ENCODE results near the gene PXMP4. TPM values are rescaled to one million over a fixed set of nuclear protein-coding genes. Genes with fewer than 3 reads are reported as not detected.

PXMP4 gene
- polyA plus RNA-seq, 2 of the 4 experiments (the other 2 are of a cell fraction), result 4.5 to 6.6 TPM

GRCh38 chr20:33769043-33769442 is 48.9 kb upstream of the PXMP4 start (continued):
- TF ChIP-seq RAD21 (conservative IDR thresholded peaks at IDR 0.05 in 1 of 2, IDR thresholded peaks at IDR 0.05 in 1 of 2), result no peak
- no peak for TF ChIP-seq FOSL2 (IDR thresholded peaks at IDR 0.05)
- no peak for TF ChIP-seq FOSL2 (CRISPR knock-in tag; IDR thresholded peaks at IDR 0.05)
- TF ChIP-seq SMC3 (IDR thresholded peaks at IDR 0.05), result no peak
- no peak for TF ChIP-seq MYC (IDR thresholded peaks at IDR 0.05; ENCODE audit: borderline replicate concordance, low read length)

GRCh38 chr20:33767777-33768138 is 47.6 kb upstream of the PXMP4 start:
- DNase-seq (ENCODE audit: low read depth in 1 of 2, low spot score in 1 of 2), result no peak
- no peaks in the 10 kb centered on the region for H3K9me3 ChIP-seq
- POLR2A ChIA-PET, result no interaction called here

GRCh38 chr20:33766686-33767085 is 46.6 kb upstream of the PXMP4 start:
- ATAC-seq (no peak), FAIRE-seq (no peak), DNase-seq (ENCODE audit: low read depth in 1 of 2, low spot score in 1 of 2) (no peak)
- 92% methylated on average over 7 of the region's 9 CpGs for WGBS (ENCODE audit: missing lambda C conversion rate)
- no peaks in the 10 kb centered on the region for H3K9me3 ChIP-seq
- no peak overlapping the region for H3K27ac ChIP-seq
- no peak overlapping the region for H3K4me2 ChIP-seq
- H3K4me3 ChIP-seq, result no peak overlapping the region
- H3K4me1 ChIP-seq, result no peaks in the 10 kb centered on the region
- TF ChIP-seq ZSCAN20 (CRISPR knock-in tag; IDR thresholded peaks at IDR 0.05) (no peak), MAZ (IDR thresholded peaks at IDR 0.05; ENCODE audit: borderline replicate concordance, low read depth, low read length) (no peak), SMC3 (IDR thresholded peaks at IDR 0.05) (no peak), MAX (IDR thresholded peaks at IDR 0.05) (no peak), HMGXB4 (CRISPR knock-in tag; IDR thresholded peaks at IDR 0.05; ENCODE audit: borderline replicate concordance) (no peak), MAFK (IDR thresholded peaks at IDR 0.05; ENCODE audit: partially characterized antibody) (no peak), TFCP2L1 (CRISPR knock-in tag; IDR thresholded peaks at IDR 0.05) (no peak), HES2 (IDR thresholded peaks at IDR 0.05) (no peak), POLR2AphosphoS2 (conservative IDR thresholded peaks at IDR 0.05; ENCODE audit: low read length) (no peak), KDM1A (IDR thresholded peaks at IDR 0.05; ENCODE audit: low read depth) (no peak), EHF (CRISPR knock-in tag; IDR thresholded peaks at IDR 0.05) (no peak), ZNF302 (CRISPR knock-in tag; IDR thresholded peaks at IDR 0.05) (no peak), RNF2 (IDR thresholded peaks at IDR 0.05; ENCODE audit: borderline replicate concordance, low read depth) (no peak), CEBPB (IDR thresholded peaks at IDR 0.05) (no peak), JUN (IDR thresholded peaks at IDR 0.05) (no peak), ATOH8 (CRISPR knock-in tag; IDR thresholded peaks at IDR 0.05; ENCODE audit: low read depth) (no peak), BHLHE40 (IDR thresholded peaks at IDR 0.05; ENCODE audit: low read depth, low read length) (no peak), CTCF (IDR thresholded peaks at IDR 0.05) (no peak)
- ChIA-PET POLR2A (no interaction called here), CTCF (no interaction called here)

More at GRCh38 chr20:33767777-33768138, 47.6 kb upstream of the PXMP4 start:
- TF ChIP-seq JUN (IDR thresholded peaks at IDR 0.05) (no peak), POLR2AphosphoS2 (conservative IDR thresholded peaks at IDR 0.05; ENCODE audit: low read length) (no peak), ZC3H11A (IDR thresholded peaks at IDR 0.05) (no peak), SREBF2 (IDR thresholded peaks at IDR 0.05) (no peak), KDM5A (IDR thresholded peaks at IDR 0.05) (no peak), CEBPB (IDR thresholded peaks at IDR 0.05) (no peak), ZNF302 (CRISPR knock-in tag; IDR thresholded peaks at IDR 0.05) (no peak), GATA3 (IDR thresholded peaks at IDR 0.05; ENCODE audit: borderline replicate concordance) (no peak), HMGXB4 (CRISPR knock-in tag; IDR thresholded peaks at IDR 0.05; ENCODE audit: borderline replicate concordance) (no peak), ZSCAN20 (CRISPR knock-in tag; IDR thresholded peaks at IDR 0.05) (no peak)
- CTCF ChIA-PET, result interaction anchor here (0.8 to 0.9 kb wide), 3 partner anchors 14 to 35 kb away, joined by 3 to 4 read pairs (median 3); no protein-coding TSS in a partner anchor
- H3K4me2 ChIP-seq, result no peak overlapping the region
- ATAC-seq (no peak), FAIRE-seq (no peak)
- no peak overlapping the region for H3K4me3 ChIP-seq
- H3K27ac ChIP-seq, result no peak overlapping the region
- WGBS (ENCODE audit: missing lambda C conversion rate), result 95% methylated on average over 2 of the region's 2 CpGs
- no peaks in the 10 kb centered on the region for H3K4me1 ChIP-seq

All from A549 (cell line).